HCT116 (cell line): ENCODE data around the gene NDUFAF5. TPM values are rescaled to one million over a fixed set of nuclear protein-coding genes. Genes with fewer than 3 reads are reported as not detected.

Experiments
- ATAC-seq: fragments of 200-7000 bp; cut with Tn5 transposase; 2 replicates; pipeline ENCODE4 v1.9.1; 2020; ENCODE audit warnings: mild to moderate bottlenecking, moderate library complexity
- BruUV-seq: library from RNA; stranded (reverse); fragments of 400-500 nt; replicated peaks from 2 replicates; lab custom pipeline; 2021; lab: Mats Ljungman, UMichigan
- CTCF ChIA-PET: fragments of 300-600 bp; sonication (Branson Sonifier 250); formaldehyde crosslinking; loops from one replicate; lab custom pipeline; 2021; ENCODE audit warnings: antibody characterized with exemption; lab: Charles Lee
- POLR2A ChIA-PET: fragments of 300-600, 350-600 bp; sonication (Branson Sonifier 250); formaldehyde crosslinking; loops from one replicate; lab custom pipeline; 2021; ENCODE audit warnings: antibody characterized with exemption; lab: Charles Lee
- RAD21 ChIA-PET, 2 experiments: fragments of 300-600 bp; sonication (Branson Sonifier 250); formaldehyde crosslinking; loops; one replicate each; lab custom pipeline; 2023; ENCODE audit warnings: low total read pairs in 2 of 2; ENCODE audit not compliant: uncharacterized antibody in 2 of 2, unreplicated experiment in 2 of 2, low non-redundant PET in 1 of 2; lab: Charles Lee
- DNase-seq: peaks from one replicate; pipeline ENCODE4 v3.0.0-alpha.2; 2010; ENCODE audit warnings: low read depth, low spot score
- H2AFZ ChIP-seq: fragments of 200-600 bp; shearing (Covaris generic), sonication (generic); 2 replicates; pipeline ENCODE4 v1.6.1; 2017; ENCODE audit warnings: low read depth, mixed run types, mixed read lengths, antibody characterized with exemption, low read length; ENCODE audit not compliant: poor library complexity, severe bottlenecking
- H3K27ac ChIP-seq: 2 replicates; pipeline ENCODE4 v1.5.1; 2012; ENCODE audit warnings: low read depth, low read length
- H3K27me3 ChIP-seq: fragments of 200-600 bp; sonication (generic); 2 replicates; pipeline ENCODE4 v1.6.1; 2016; ENCODE audit warnings: mixed run types, low read length, mixed read lengths; ENCODE audit not compliant: insufficient read depth
- H3K36me3 ChIP-seq, 2 experiments: fragments of 200-500 bp in 1 of 2; fragments of 200-600 bp in 1 of 2; sonication (Bioruptor generic) in 1 of 2; sonication (generic) in 1 of 2; 2 replicates each; pipeline versions ENCODE4 v1.5.1 to v1.6.1; 2014 to 2016; ENCODE audit warnings: low read length in 2 of 2, inconsistent platforms in 1 of 2, mixed read lengths in 1 of 2, mixed run types in 1 of 2; ENCODE audit not compliant: insufficient read depth in 2 of 2, control insufficient read depth in 1 of 2
- H3K4me1 ChIP-seq, 2 experiments: fragments of 200-600 bp in 1 of 2; sonication (generic) in 1 of 2; 2 replicates each; pipeline versions ENCODE4 v1.5.1 to v1.6.1; 2012 to 2017; ENCODE audit warnings: low read length in 2 of 2, inconsistent platforms in 1 of 2, mild to moderate bottlenecking in 1 of 2, mixed read lengths in 1 of 2, mixed run types in 1 of 2, moderate library complexity in 1 of 2; ENCODE audit not compliant: insufficient read depth in 2 of 2, control insufficient read depth in 1 of 2
- H3K4me2 ChIP-seq: fragments of 200-600 bp; sonication (generic); 2 replicates; pipeline ENCODE4 v1.6.1; 2017; ENCODE audit warnings: mixed run types, low read length, mixed read lengths
- H3K4me3 ChIP-seq, 2 experiments: fragments of 200-600 bp in 1 of 2; sonication (generic) in 1 of 2; replicated peaks in 1 of 2; 2 replicates each; pipeline ENCODE4 v1.5.1; 2011 to 2016; ENCODE audit warnings: low read length in 2 of 2, control low read depth in 1 of 2, low read depth in 1 of 2, mild to moderate bottlenecking in 1 of 2, mixed read lengths in 1 of 2, mixed run types in 1 of 2
- H3K79me2 ChIP-seq: fragments of 200-600 bp; sonication (generic); 2 replicates; pipeline ENCODE4 v1.6.1; 2017; ENCODE audit warnings: mild to moderate bottlenecking, mixed run types, low read length, moderate library complexity, mixed read lengths; ENCODE audit not compliant: insufficient read depth
- H3K9ac ChIP-seq: fragments of 200-600 bp; sonication (generic); 2 replicates; pipeline ENCODE4 v1.6.1; 2016; ENCODE audit warnings: low read length, mixed read lengths
- H3K9me2 ChIP-seq: fragments of 200-600 bp; sonication (generic), shearing (Covaris generic); 2 replicates; pipeline ENCODE4 v1.6.1; 2017; ENCODE audit warnings: mixed run types, mild to moderate bottlenecking, moderate library complexity; ENCODE audit not compliant: insufficient read depth
- H3K9me3 ChIP-seq, 2 experiments: fragments of 200-500 bp in 1 of 2; fragments of 200-600 bp in 1 of 2; sonication (Bioruptor generic) in 1 of 2; sonication (generic) in 1 of 2; 2 replicates each; pipeline ENCODE4 v1.6.1; 2014 to 2017; ENCODE audit warnings: low read length in 2 of 2, mixed read lengths in 2 of 2, inconsistent platforms in 1 of 2, low read depth in 1 of 2, mild to moderate bottlenecking in 1 of 2, mixed run types in 1 of 2, moderate library complexity in 1 of 2; ENCODE audit not compliant: control insufficient read depth in 1 of 2, insufficient read depth in 1 of 2
- H4K20me1 ChIP-seq: fragments of 200-600 bp; sonication (generic), shearing (Covaris generic); 2 replicates; pipeline ENCODE4 v1.6.1; 2017; ENCODE audit warnings: mixed run types, mild to moderate bottlenecking, moderate library complexity; ENCODE audit not compliant: insufficient read depth
- CEBPB ChIP-seq: IDR thresholded peaks from 2 replicates; pipeline ENCODE4 v1.6.1; 2012; ENCODE audit warnings: low read depth
- EGR1 ChIP-seq: IDR thresholded peaks from 2 replicates; pipeline ENCODE4 v1.6.1; 2012; ENCODE audit warnings: low read depth
- ELF1 ChIP-seq: IDR thresholded peaks from 2 replicates; pipeline ENCODE4 v1.6.1; 2012; ENCODE audit warnings: low read depth, borderline replicate concordance
- EZH2 ChIP-seq: fragments of 200-600 bp; sonication (generic); IDR thresholded peaks from 2 replicates; pipeline ENCODE4 v1.6.1; 2017; ENCODE audit warnings: antibody characterized with exemption, mixed run types
- FOSL1 ChIP-seq: IDR thresholded peaks from 2 replicates; pipeline ENCODE4 v1.6.1; 2012; ENCODE audit warnings: low read depth
- JUND ChIP-seq: IDR thresholded peaks from 2 replicates; pipeline ENCODE4 v1.6.1; 2012
- POLR2A ChIP-seq: IDR thresholded peaks from 2 replicates; pipeline ENCODE4 v1.7.0; 2011; ENCODE audit warnings: borderline replicate concordance; ENCODE audit not compliant: insufficient read depth, insufficient read length; ENCODE audit errors: extremely low read depth
- RAD21 ChIP-seq: IDR thresholded peaks from 2 replicates; pipeline ENCODE4 v1.6.1; 2012; ENCODE audit warnings: low read depth, mild to moderate bottlenecking
- SIN3A ChIP-seq: IDR thresholded peaks from 2 replicates; pipeline ENCODE4 v1.6.1; 2012; ENCODE audit warnings: low read depth
- SP1 ChIP-seq: IDR thresholded peaks from 2 replicates; pipeline ENCODE4 v1.6.1; 2012; ENCODE audit warnings: low read depth
- TCF7L2 ChIP-seq: IDR thresholded peaks from 2 replicates; pipeline ENCODE4 v1.7.0; 2011; ENCODE audit warnings: borderline replicate concordance, inconsistent platforms; ENCODE audit not compliant: insufficient read depth, insufficient read length; ENCODE audit errors: extremely low read depth
- YY1 ChIP-seq: IDR thresholded peaks from 2 replicates; pipeline ENCODE4 v1.6.1; 2011; ENCODE audit warnings: low read length, low read depth, moderate library complexity, mild to moderate bottlenecking; ENCODE audit not compliant: insufficient replicate concordance; ENCODE audit errors: extremely low read depth
- intact Hi-C: fragments of 100-400 bp; cut with micrococcal nuclease; formaldehyde crosslinking; loops from 2 replicates; pipeline ENCODE4 v1.10.0; 2022
- total RNA-seq: library from RNA; stranded (reverse); gene quantifications from one replicate; pipeline ENCODE4 v1.2.1, GENCODE V29; 2021; ENCODE audit not compliant: unreplicated experiment
- TF ChIP-seq, protein P1 (sequence below), 3 experiments: fragments of 200-600 bp in 1 of 3; sonication (generic) in 1 of 3; IDR thresholded peaks in 2 of 3; conservative IDR thresholded peaks in 1 of 3; 2 replicates each; pipeline ENCODE4 v1.5.1; 2012 to 2017; ENCODE audit warnings: low read depth in 2 of 3, low read length in 2 of 3, antibody characterized with exemption in 1 of 3, borderline replicate concordance in 1 of 3, control low read depth in 1 of 3, mild to moderate bottlenecking in 1 of 3, mixed read lengths in 1 of 3, mixed run types in 1 of 3, moderate library complexity in 1 of 3; ENCODE audit not compliant: insufficient read depth in 1 of 3
- TF ChIP-seq, protein P2 (sequence below): IDR thresholded peaks from 2 replicates; pipeline ENCODE4 v1.6.1; 2012
- TF ChIP-seq, protein P3 (sequence below): IDR thresholded peaks from 2 replicates; pipeline ENCODE4 v1.6.1; 2011; ENCODE audit warnings: mild to moderate bottlenecking, low read length, moderate library complexity; ENCODE audit not compliant: insufficient replicate concordance; ENCODE audit errors: extremely low read depth

Gene NDUFAF5
- total RNA-seq, 1 experiment from 2014 or later: 30.8 TPM

DNA sequence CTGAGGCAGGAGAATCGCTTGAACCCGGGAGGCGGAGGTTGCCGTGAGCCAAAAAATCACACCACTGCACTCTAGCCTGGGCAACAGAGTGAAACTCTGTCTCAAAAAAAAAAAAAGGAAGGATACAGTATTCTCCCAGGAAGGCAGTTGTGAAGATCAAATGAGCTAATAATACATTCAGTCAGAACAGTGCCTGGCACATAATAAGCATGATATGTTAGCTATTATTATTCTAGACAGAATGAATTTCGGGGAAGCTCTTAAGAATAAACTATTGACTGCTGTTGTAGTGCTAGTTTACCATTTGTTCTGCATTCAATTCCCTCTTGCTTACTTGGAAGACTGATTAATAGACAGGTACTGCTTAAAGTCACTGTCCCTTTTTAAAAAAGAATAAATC is 40.6 kb downstream of the NDUFAF5 start:
- Histone ChIP-seq H3K4me1 (no peaks in the 10 kb centered on the region), H3K9ac (no peak overlapping the region), H2AFZ (no peak overlapping the region), H3K27me3 (no peaks in the 10 kb centered on the region; the same call in 1 of the 2 replicates), H3K4me3 (no peak overlapping the region), H3K4me2 (no peak overlapping the region), H3K79me2 (no peaks in the 10 kb centered on the region)
- ChIA-PET RAD21 (no interaction called here), CTCF (interaction anchor here (1.0 kb wide), 1 partner anchor 8 kb away, joined by 3 read pairs; no protein-coding TSS in a partner anchor), POLR2A (no interaction called here)
- BruUV-seq: no TSS peak
- no peak for ATAC-seq
- DNase-seq: no peak
- intact Hi-C loops: no loop called here
- TF ChIP-seq, protein P1, sequence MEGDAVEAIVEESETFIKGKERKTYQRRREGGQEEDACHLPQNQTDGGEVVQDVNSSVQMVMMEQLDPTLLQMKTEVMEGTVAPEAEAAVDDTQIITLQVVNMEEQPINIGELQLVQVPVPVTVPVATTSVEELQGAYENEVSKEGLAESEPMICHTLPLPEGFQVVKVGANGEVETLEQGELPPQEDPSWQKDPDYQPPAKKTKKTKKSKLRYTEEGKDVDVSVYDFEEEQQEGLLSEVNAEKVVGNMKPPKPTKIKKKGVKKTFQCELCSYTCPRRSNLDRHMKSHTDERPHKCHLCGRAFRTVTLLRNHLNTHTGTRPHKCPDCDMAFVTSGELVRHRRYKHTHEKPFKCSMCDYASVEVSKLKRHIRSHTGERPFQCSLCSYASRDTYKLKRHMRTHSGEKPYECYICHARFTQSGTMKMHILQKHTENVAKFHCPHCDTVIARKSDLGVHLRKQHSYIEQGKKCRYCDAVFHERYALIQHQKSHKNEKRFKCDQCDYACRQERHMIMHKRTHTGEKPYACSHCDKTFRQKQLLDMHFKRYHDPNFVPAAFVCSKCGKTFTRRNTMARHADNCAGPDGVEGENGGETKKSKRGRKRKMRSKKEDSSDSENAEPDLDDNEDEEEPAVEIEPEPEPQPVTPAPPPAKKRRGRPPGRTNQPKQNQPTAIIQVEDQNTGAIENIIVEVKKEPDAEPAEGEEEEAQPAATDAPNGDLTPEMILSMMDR (IDR thresholded peaks at IDR 0.05 in 2 of 3, conservative IDR thresholded peaks at IDR 0.05 in 1 of 3; ENCODE audit: borderline replicate concordance in 1 of 3, insufficient read depth in 1 of 3, low read depth in 2 of 3, low read length in 2 of 3): no peak
- TF ChIP-seq FOSL1: no peak
- TF ChIP-seq YY1: no peak
- TF ChIP-seq JUND: no peak
- TF ChIP-seq EZH2: no peak
- TF ChIP-seq, protein P2, sequence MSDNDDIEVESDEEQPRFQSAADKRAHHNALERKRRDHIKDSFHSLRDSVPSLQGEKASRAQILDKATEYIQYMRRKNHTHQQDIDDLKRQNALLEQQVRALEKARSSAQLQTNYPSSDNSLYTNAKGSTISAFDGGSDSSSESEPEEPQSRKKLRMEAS: no peak
- TF ChIP-seq POLR2A: no peak
- no peak for TF ChIP-seq ELF1
- no peak for TF ChIP-seq SP1
- TF ChIP-seq, protein P3, sequence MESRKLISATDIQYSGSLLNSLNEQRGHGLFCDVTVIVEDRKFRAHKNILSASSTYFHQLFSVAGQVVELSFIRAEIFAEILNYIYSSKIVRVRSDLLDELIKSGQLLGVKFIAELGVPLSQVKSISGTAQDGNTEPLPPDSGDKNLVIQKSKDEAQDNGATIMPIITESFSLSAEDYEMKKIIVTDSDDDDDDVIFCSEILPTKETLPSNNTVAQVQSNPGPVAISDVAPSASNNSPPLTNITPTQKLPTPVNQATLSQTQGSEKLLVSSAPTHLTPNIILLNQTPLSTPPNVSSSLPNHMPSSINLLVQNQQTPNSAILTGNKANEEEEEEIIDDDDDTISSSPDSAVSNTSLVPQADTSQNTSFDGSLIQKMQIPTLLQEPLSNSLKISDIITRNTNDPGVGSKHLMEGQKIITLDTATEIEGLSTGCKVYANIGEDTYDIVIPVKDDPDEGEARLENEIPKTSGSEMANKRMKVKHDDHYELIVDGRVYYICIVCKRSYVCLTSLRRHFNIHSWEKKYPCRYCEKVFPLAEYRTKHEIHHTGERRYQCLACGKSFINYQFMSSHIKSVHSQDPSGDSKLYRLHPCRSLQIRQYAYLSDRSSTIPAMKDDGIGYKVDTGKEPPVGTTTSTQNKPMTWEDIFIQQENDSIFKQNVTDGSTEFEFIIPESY: no peak
- no peak for TF ChIP-seq EGR1
- TF ChIP-seq SIN3A: no peak
- TF ChIP-seq RAD21: no peak
- TF ChIP-seq CEBPB: no peak
- no peak for TF ChIP-seq TCF7L2
- TF ChIP-seq, all 23 proteins: peak for 0
- H3K27ac ChIP-seq: no peak overlapping the region
- H4K20me1 ChIP-seq: no peaks in the 10 kb centered on the region
- H3K36me3 ChIP-seq: no peaks in the 10 kb centered on the region
- no peaks in the 10 kb centered on the region for H3K9me3 ChIP-seq
- no peaks in the 10 kb centered on the region for H3K9me2 ChIP-seq
